H4 (cell line): ENCODE data around the gene FAM174C. TPM values are rescaled to one million over a fixed set of nuclear protein-coding genes. Genes with fewer than 3 reads are reported as not detected.

ENCODE experiments used
- DNase-seq: peaks from one replicate; pipeline ENCODE4 v3.0.0-alpha.2; 2015; ENCODE audit warnings: low spot score
- total RNA-seq: library from RNA; depleted of rRNA; stranded (reverse); fragments of >200 nt; shearing (Covaris generic); gene quantifications from 2 replicates; pipeline ENCODE4 v1.2.3, GENCODE V29; 2014

The FAM174C gene
- total RNA-seq, 1 experiment from 2014 or later: 59.5 TPM

- DNase-seq: no peak
Observed at GRCh38 chr19:1273263-1274041, 1.9 kb upstream of the FAM174C start.

DNA sequence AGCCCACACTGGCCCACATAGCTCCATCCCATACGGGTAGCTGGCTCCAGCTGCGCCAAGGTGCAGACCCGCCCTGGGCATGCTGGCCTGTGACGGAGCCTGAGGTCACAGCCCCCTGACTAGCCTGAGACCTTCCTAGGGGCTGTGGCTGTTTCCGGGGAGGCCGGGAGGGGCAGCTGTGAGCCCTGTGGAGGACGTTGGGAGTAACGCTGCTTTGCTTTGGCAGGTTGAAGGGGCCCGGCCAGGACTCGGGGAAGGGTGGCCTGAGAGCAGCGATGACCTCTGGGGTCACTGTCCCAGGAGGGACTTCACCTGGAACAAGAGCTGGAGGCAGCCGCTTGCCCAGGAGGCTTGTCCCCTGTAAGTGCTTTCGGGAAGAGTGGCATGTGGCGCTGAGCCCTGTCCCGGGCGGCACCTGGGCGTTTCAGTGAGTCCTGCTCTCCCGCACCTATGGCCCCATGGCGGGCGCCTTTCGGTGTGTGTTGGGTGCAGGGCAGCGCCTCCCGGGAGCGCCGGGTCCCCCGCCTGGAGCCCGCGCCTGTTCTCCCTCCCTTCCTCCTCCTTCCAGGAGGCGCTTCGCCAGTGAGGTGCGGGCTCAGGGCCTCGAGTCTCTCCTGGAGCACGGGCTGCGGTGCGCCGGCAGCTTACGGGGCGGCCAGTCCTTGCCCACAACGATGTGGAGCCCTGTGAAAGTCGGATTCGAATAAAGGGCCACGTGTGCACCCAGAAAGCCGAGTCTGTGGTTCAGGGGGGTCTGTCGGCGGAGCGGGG lies 1.1 kb upstream of the FAM174C start:
- no peak for DNase-seq

- DNase-seq: no peak
Observed at GRCh38 chr19:1274852-1275259, 474 bp upstream of the FAM174C start.

GRCh38 chr19:1275976-1276627 lies 772 bp downstream of the FAM174C start:
- no peak for DNase-seq

DNA sequence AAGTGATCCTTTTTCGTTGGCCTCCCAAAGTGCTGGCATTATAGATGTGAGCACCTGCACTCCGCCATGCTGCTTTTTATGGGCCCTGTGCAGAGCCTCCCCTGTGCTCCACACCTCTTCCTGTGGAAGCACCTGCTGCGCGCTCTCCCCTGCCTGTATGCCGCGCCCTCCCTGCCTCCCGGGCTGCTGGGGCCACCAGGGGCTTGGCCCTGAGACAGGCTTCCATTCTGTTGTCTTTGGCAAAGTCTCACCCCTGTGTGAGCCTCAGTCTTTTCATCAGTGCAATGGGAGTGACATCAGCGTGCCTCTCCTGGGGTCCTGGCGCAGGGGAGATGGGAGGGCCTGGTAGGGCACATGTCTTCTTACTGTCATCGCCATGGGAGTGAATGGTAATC lies 1.3 kb downstream of the FAM174C start:
- DNase-seq: no peak

GRCh38 chr19:1277061-1277460 lies 1.7 kb downstream of the FAM174C start:
- no peak for DNase-seq

DNA sequence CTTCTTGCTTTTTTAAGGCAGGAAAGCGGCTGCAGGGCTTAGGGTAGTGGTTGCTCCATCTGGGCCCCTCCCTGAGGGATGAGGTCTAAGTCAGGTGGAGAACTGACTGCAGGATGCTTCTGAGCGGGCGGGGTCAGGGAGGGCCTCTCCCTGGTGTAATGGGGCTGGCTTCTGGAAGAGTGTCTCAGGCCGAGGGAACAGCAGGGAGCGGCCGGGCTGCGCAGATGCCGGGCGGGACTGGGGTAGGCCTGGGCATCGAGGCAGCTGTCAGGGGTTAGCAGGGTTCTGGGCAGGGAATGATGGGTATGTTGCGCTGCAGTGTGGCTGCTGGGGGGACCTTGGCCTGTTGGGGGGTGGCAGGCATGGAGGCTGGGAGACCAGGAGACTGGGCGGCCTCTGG lies 2.7 kb downstream of the FAM174C start:
- DNase-seq: no peak

DNA sequence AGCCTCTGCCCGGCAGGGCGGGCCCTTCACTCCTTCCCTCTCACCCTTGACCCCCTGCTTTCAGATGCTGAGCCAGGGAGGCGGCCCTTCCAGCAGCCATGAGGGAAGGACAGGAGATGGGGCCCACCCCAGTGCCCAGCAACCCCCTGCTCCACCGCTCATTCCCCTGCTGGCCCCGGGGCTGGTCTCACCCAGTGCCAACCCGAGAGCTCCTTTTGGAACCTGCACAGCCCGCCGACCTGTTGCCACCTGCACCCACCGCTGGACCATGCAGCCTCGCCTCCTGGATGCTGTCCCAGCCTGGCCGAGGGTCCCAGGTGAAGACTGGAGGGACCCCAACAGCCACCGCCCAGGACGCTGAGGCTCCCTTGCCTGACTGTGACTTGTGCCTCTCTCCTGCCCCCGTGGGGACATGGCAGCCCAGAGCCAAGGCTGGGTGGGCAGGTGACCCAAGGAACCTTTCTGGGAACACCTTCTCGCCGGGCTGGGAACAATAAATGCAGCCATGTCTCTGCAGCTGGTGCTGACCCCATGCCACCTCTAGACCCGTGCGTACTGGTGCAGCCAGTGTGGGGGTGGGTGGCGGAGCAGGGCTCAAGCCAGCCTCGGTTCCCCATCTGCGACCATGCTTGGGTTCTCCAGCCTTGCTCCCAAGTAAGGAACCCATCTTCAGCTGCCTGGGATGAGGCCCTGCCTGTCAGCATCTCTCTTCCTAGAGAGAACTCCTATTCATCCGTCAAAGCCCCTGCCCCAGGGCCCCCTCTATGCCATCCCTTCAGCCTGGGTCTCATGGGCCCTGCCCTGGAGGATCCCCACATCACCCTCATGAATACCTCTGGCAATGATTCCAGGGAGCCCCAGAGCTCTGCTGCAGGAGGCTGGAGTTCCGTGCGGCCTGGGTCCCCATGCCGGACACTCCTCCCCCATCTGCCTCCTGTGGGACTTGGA lies 3.7 kb downstream of the FAM174C start:
- no peak for DNase-seq

DNA sequence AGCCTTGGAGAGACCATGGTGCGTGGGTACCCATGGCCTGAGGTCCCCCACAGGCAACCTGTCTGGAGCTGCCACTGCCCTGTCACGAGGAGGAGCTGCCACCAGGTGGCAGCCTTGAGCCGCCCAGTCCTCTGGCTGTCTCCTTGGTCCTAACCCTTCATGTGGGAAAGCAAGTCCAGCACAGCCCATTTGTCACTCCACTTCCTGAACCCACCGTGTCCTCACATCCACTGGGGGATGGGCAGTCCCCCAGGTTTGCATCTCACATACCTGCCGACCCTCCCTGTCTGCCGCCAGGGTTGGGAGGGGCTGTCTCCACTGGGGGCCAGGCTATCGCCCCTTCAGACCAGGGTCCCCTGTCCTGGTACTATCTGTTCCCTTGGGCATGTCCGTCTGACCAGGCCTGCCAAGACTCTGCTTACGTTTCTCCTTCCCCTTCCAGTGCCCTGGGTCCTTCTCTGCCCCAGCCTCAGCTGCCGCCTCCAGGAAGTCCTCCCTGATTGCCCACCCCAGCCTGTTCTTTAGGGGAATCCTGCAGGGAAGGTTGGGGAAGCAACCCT lies 4.5 kb downstream of the FAM174C start:
- peak; percentile 63 for DNase-seq

DNA sequence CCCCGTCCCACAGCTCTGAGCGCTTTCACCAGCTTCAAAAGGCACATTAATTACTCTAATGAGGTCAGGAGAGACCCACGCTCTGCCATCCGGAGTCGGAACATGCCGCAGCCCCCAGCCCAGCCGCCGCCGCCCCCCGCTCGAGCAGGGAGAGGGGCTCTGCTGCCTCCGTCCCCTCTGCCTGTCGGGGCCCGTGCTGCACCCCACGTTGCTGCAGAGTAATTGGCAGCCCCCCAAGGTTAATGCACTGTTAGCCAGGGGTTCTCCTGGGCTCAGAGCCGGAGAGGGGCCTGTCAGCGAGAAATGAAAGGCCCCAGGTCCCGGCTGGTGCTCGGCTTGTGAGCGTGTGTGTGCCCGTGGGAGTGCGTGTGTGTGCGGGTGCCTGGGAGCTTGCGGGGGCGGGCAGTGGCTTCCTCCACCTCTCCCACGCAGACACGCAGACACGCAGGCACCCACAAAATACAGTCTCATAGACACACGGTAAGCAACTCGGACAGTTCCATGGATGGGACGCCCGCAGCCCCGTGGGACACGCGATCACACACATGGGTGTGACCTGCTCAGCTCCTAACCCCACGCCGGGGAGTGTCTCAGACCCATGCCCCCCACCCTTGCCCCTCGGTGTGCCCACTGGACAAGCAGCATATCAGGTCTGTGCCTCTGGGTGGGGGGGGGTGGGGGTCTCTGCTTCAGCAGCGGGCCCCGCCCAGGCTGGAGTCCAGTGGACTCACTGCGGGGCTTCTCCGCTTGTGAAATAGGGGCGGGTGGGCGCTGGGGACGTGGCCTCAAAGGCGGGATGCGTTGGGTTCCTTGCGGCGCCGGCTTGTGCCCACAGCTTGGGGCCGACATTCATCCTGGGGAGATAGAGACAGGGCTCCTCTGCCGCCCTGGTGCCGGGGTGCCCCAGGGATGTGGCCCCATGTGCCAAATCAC lies 5.6 kb downstream of the FAM174C start:
- DNase-seq: no peak

- DNase-seq: no peak
Observed at GRCh38 chr19:1281569-1282287, 6.4 kb downstream of the FAM174C start.

DNA sequence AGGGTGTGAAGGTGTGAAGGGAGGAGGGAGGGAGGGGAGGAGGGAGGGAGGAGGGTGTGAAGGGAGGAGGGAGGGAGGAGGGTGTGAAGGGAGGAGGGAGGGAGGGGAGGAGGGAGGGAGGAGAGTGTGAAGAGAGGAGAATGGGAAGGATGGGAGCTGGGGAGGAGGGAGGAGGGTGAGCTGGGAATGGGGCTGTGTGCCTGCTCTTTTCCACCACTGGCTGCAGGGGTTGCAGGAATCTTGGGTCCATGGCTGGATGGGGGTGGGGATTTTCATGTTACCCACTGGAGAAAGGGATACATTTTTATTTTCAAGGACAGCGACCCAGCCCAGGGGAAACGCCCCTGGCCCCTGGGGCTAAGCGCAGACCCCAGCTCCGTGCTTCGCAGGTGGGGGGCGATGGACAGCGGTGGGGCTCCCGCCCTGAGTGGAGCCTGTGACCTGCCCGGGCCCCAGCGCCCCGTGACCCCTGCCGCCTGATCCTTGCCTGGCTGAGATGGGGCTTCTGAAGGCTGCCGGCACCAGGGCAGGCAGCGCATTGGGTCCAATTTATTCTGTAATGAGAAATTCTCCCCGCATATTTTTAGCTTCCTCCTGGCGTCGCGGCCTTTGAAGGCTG lies 7.4 kb downstream of the FAM174C start:
- no peak for DNase-seq

GRCh38 chr19:1283207-1283916 lies 8.0 kb downstream of the FAM174C start:
- no peak for DNase-seq

- no peak for DNase-seq
Observed at GRCh38 chr19:1283917-1284292, 8.6 kb downstream of the FAM174C start.

- no peak for DNase-seq
Observed at GRCh38 chr19:1284293-1284978, 9.1 kb downstream of the FAM174C start.

DNA sequence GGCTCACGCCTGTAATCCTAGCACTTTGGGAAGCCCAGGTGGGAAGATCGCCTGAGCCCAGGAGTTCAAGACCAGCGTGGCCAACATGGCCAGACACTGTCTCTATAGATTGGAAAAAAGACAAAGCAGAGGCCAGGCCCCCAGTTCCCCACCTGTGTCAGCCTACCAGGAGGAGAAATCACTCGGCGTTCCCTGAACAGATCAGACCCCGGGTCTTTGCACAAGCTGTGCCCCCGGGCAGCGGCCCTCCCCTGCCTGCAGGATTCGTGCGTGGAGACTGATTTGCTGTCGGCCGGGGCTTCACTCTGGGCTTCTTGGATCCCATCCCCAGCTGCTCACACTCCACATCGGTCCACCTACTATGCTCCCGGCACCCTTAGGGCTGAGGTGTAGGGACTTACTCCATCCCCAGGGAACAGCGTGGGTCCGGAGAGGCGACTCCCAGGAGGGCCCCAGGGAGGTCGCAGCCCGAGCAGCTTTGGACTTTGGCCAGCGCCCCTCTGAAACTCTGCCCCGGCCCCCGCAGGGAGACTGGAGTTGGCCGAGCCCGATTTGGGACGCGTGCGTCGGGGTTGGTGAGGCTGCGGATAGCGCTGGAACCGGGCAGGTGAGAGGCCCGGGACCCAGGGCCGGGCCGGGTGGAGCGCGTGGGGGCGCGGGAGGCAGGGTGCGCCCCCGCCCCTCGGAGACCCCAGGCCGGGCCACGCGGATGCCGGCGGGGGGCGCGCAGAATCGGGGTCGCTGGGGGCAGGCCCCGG lies 9.8 kb downstream of the FAM174C start:
- DNase-seq: no peak
